HEK293 (cell line): ENCODE measurements around the gene ACTG1.

ENCODE experiments used
- CTCF ChIA-PET: fragments of 350-600 bp; formaldehyde crosslinking; extraction: SDS; loops from one replicate; lab custom pipeline; 2021; ENCODE audit warnings: antibody characterized with exemption; lab: Yijun Ruan, JAX
- POLR2A ChIA-PET: fragments of 300-600 bp; formaldehyde crosslinking; extraction: SDS; loops from one replicate; lab custom pipeline; 2020; ENCODE audit warnings: antibody characterized with exemption, inconsistent platforms; lab: Yijun Ruan, JAX
- H3K27ac ChIP-seq: fragments of 200-500 bp; sonication (Bioruptor generic); 2 replicates; pipeline ENCODE4 v1.5.1; 2014; ENCODE audit warnings: low read depth, low read length, control low read depth, inconsistent platforms; ENCODE audit errors: extremely low read depth
- H3K36me3 ChIP-seq, 2 experiments: fragments of 200-500 bp in 1 of 2; sonication (Bioruptor generic) in 1 of 2; 1 replicate in 1 of 2; 2 replicates in 1 of 2; pipeline ENCODE4 v1.5.1; 2014 to 2017; ENCODE audit warnings: inconsistent platforms in 2 of 2, low read length in 2 of 2; ENCODE audit not compliant: control insufficient read depth in 2 of 2, insufficient read depth in 1 of 2
- H3K4me1 ChIP-seq: fragments of 200-500 bp; sonication (Bioruptor generic); 2 replicates; pipeline ENCODE4 v1.5.1; 2014; ENCODE audit warnings: mild to moderate bottlenecking, low read length, inconsistent platforms; ENCODE audit not compliant: control insufficient read depth, insufficient read depth
- H3K4me3 ChIP-seq: 2 replicates; pipeline ENCODE4 v1.5.1; 2011; ENCODE audit warnings: low read depth, mild to moderate bottlenecking, control low read depth, low read length, moderate library complexity
- H3K9me3 ChIP-seq: fragments of 200-500 bp; sonication (Bioruptor generic); 2 replicates; pipeline ENCODE4 v1.5.1; 2014; ENCODE audit warnings: low read depth, low read length, inconsistent platforms; ENCODE audit not compliant: control insufficient read depth, insufficient read depth
- KLF8 ChIP-seq: fragments of 450-650 bp; formaldehyde crosslinking; IDR thresholded peaks from 2 replicates; pipeline ENCODE4 v1.5.1; 2016; ENCODE audit warnings: missing biosample characterization, missing genetic modification characterization
- MEIS1 ChIP-seq: sonication (generic); formaldehyde crosslinking; IDR thresholded peaks from 2 replicates; pipeline ENCODE4 v1.8.1; 2022; ENCODE audit warnings: missing genetic modification reagents, mild to moderate bottlenecking, borderline replicate concordance
- MYNN ChIP-seq: fragments of 450-650 bp; formaldehyde crosslinking; IDR thresholded peaks from 2 replicates; pipeline ENCODE4 v1.5.1; 2016; ENCODE audit warnings: missing biosample characterization, missing genetic modification characterization, borderline replicate concordance
- PRDM10 ChIP-seq: fragments of 450-650 bp; formaldehyde crosslinking; IDR thresholded peaks from 2 replicates; pipeline ENCODE4 v1.5.1; 2016; ENCODE audit warnings: missing biosample characterization, missing genetic modification characterization
- SCRT2 ChIP-seq: fragments of 450-650 bp; formaldehyde crosslinking; IDR thresholded peaks from 2 replicates; pipeline ENCODE4 v1.5.1; 2016; ENCODE audit warnings: missing biosample characterization, missing genetic modification characterization
- TCF7L2 ChIP-seq: IDR thresholded peaks from 2 replicates; pipeline ENCODE4 v1.6.1; 2011; ENCODE audit warnings: low read depth, mild to moderate bottlenecking, inconsistent platforms, low read length, moderate library complexity, borderline replicate concordance
- TSHZ1 ChIP-seq: fragments of 450-650 bp; formaldehyde crosslinking; IDR thresholded peaks from 2 replicates; pipeline ENCODE4 v1.5.1; 2016; ENCODE audit warnings: missing biosample characterization, missing genetic modification characterization, borderline replicate concordance
- ZBTB1 ChIP-seq: fragments of 450-650 bp; formaldehyde crosslinking; IDR thresholded peaks from 2 replicates; pipeline ENCODE4 v1.5.1; 2016; ENCODE audit warnings: missing biosample characterization, missing genetic modification characterization
- ZBTB17 ChIP-seq: fragments of 450-650 bp; formaldehyde crosslinking; IDR thresholded peaks from 2 replicates; pipeline ENCODE4 v1.5.1; 2016; ENCODE audit warnings: missing biosample characterization, missing genetic modification characterization
- ZBTB20 ChIP-seq: fragments of 450-650 bp; formaldehyde crosslinking; IDR thresholded peaks from 2 replicates; pipeline ENCODE4 v1.5.1; 2016; ENCODE audit warnings: missing biosample characterization, missing genetic modification characterization
- ZBTB21 ChIP-seq: fragments of 450-650 bp; formaldehyde crosslinking; IDR thresholded peaks from 2 replicates; pipeline ENCODE4 v1.5.1; 2017; ENCODE audit warnings: missing biosample characterization, missing genetic modification characterization
- ZFP3 ChIP-seq: fragments of 450-650 bp; formaldehyde crosslinking; IDR thresholded peaks from 2 replicates; pipeline ENCODE4 v1.5.1; 2016; ENCODE audit warnings: low read depth, missing biosample characterization, missing genetic modification characterization
- ZFP41 ChIP-seq: fragments of 450-650 bp; formaldehyde crosslinking; IDR thresholded peaks from 2 replicates; pipeline ENCODE4 v1.5.1; 2016; ENCODE audit warnings: missing biosample characterization, missing genetic modification characterization, borderline replicate concordance
- ZNF157 ChIP-seq: fragments of 450-650 bp; formaldehyde crosslinking; IDR thresholded peaks from 2 replicates; pipeline ENCODE4 v1.5.1; 2016; ENCODE audit warnings: missing biosample characterization, missing genetic modification characterization
- ZNF394 ChIP-seq: fragments of 450-650 bp; formaldehyde crosslinking; IDR thresholded peaks from 2 replicates; pipeline ENCODE4 v1.5.1; 2016; ENCODE audit warnings: missing biosample characterization, missing genetic modification characterization, mild to moderate bottlenecking, moderate library complexity, borderline replicate concordance
- ZNF510 ChIP-seq: fragments of 450-650 bp; formaldehyde crosslinking; IDR thresholded peaks from 2 replicates; pipeline ENCODE4 v1.5.1; 2018; ENCODE audit warnings: mild to moderate bottlenecking, missing genetic modification characterization, missing biosample characterization; ENCODE audit not compliant: insufficient replicate concordance
- ZNF521 ChIP-seq: fragments of 450-650 bp; formaldehyde crosslinking; IDR thresholded peaks from 2 replicates; pipeline ENCODE4 v1.5.1; 2017; ENCODE audit warnings: missing biosample characterization, mild to moderate bottlenecking, missing genetic modification characterization
- ZNF529 ChIP-seq: fragments of 450-650 bp; formaldehyde crosslinking; IDR thresholded peaks from 2 replicates; pipeline ENCODE4 v1.5.1; 2017; ENCODE audit warnings: missing genetic modification characterization, missing biosample characterization; ENCODE audit not compliant: insufficient replicate concordance
- ZNF561 ChIP-seq: fragments of 450-650 bp; IDR thresholded peaks from 2 replicates; pipeline ENCODE4 v1.5.1; 2018; ENCODE audit warnings: missing biosample characterization, missing genetic modification characterization, borderline replicate concordance
- ZNF76 ChIP-seq: fragments of 450-650 bp; formaldehyde crosslinking; IDR thresholded peaks from 2 replicates; pipeline ENCODE4; 2016; ENCODE audit warnings: low read depth, missing biosample characterization, missing genetic modification characterization, borderline replicate concordance
- ZNF777 ChIP-seq: fragments of 450-650 bp; formaldehyde crosslinking; IDR thresholded peaks from 2 replicates; pipeline ENCODE4 v1.5.1; 2017; ENCODE audit warnings: missing biosample characterization, missing genetic modification characterization, borderline replicate concordance
- ZSCAN16 ChIP-seq: fragments of 450-650 bp; formaldehyde crosslinking; IDR thresholded peaks from 2 replicates; pipeline ENCODE4 v1.5.1; 2016; ENCODE audit warnings: missing biosample characterization, missing genetic modification characterization
- ZXDB ChIP-seq: fragments of 450-650 bp; formaldehyde crosslinking; IDR thresholded peaks from 2 replicates; pipeline ENCODE4 v1.5.1; 2016; ENCODE audit warnings: missing biosample characterization, missing genetic modification characterization

Gene ACTG1

GRCh38 chr17:81481815-81482505 lies 30.6 kb downstream of the ACTG1 start:
- TF ChIP-seq ZFP41 (tag by site-specific recombination) (no peak), ZBTB21 (tag by site-specific recombination) (no peak), ZXDB (no peak), ZBTB17 (no peak), TSHZ1 (tag by site-specific recombination) (no peak), ZNF777 (no peak), ZFP3 (tag by site-specific recombination) (no peak), KLF8 (no peak), ZNF521 (no peak), ZNF76 (tag by site-specific recombination) (no peak), ZNF394 (no peak), ZNF561 (no peak), PRDM10 (tag by site-specific recombination) (no peak)
- TF ChIP-seq, all 188 proteins: peak for 0
- Histone ChIP-seq H3K9me3 (no peaks in the 10 kb centered on the region), H3K36me3 (no peaks in the 10 kb centered on the region), H3K4me3 (no peak overlapping the region), H3K4me1 (no peaks in the 10 kb centered on the region; the same call in 1 of the 2 replicates), H3K27ac (no peak overlapping the region)
- ChIA-PET POLR2A (interaction anchor here (0.6 to 2.1 kb wide), 2 partner anchors 36 to 87 kb away, joined by 3 to 5 read pairs; partner anchors contain the start of gene BAHCC1), CTCF (interaction anchor here (0.7 to 3.1 kb wide), 4 partner anchors 41 to 119 kb away, joined by 3 to 21 read pairs (median 3); no protein-coding TSS in a partner anchor)

GRCh38 chr17:81481073-81481799 lies 31.4 kb downstream of the ACTG1 start:
- ChIA-PET CTCF (interaction anchor here (0.8 to 1.2 kb wide), 4 partner anchors 37 to 87 kb away, joined by 3 to 4 read pairs (median 3); no protein-coding TSS in a partner anchor), POLR2A (interaction anchor here (2.1 kb wide), 1 partner anchor 86 kb away, joined by 5 read pairs; the partner anchor contains the start of gene BAHCC1)
- Histone ChIP-seq H3K4me1 (no peaks in the 10 kb centered on the region; the same call in 1 of the 2 replicates), H3K36me3 (no peaks in the 10 kb centered on the region), H3K4me3 (no peak overlapping the region), H3K27ac (no peak overlapping the region), H3K9me3 (no peaks in the 10 kb centered on the region)
- TF ChIP-seq ZBTB20 (tag by site-specific recombination) (no peak), MEIS1 (no peak), ZNF510 (tag by site-specific recombination) (no peak), ZNF529 (tag by site-specific recombination) (no peak), TCF7L2 (no peak), SCRT2 (tag by site-specific recombination) (no peak), ZSCAN16 (no peak), ZBTB1 (tag by site-specific recombination) (no peak), MYNN (no peak), ZNF157 (tag by site-specific recombination) (no peak)
